K562 (cell line): ENCODE measurements around the gene RAI14. TPM values are rescaled to one million over a fixed set of nuclear protein-coding genes. Genes with fewer than 3 reads are reported as not detected.

Source experiments
- ATAC-seq: fragments of 200-7000 bp; cut with Tn5 transposase; 3 replicates; pipeline ENCODE4 v1.9.1; 2020; ENCODE audit warnings: moderate library complexity
- BruUV-seq: library from RNA; stranded (reverse); fragments of 400-500 nt; replicated peaks from 2 replicates; lab custom pipeline; 2021; lab: Mats Ljungman, UMichigan
- CTCF ChIA-PET: fragments of 300-600 bp; formaldehyde crosslinking; extraction: SDS; loops from one replicate; lab custom pipeline; 2021; ENCODE audit warnings: low intra/inter-chr PET ratio; lab: Yijun Ruan, JAX
- POLR2A ChIA-PET: fragments of 300-600, 350-650 bp; sonication (Branson Sonifier 250); formaldehyde crosslinking; extraction: SDS; loops from one replicate; lab custom pipeline; 2021; ENCODE audit warnings: antibody characterized with exemption, inconsistent platforms; lab: Yijun Ruan, JAX
- DNase-seq, 4 experiments: peaks; one replicate each; pipeline versions ENCODE4 v3.0.0 to v3.0.0-alpha.2; 2011 to 2018; ENCODE audit warnings: low spot score in 3 of 4, mixed read lengths in 3 of 4; ENCODE audit errors: extremely low read depth in 1 of 4
- FAIRE-seq: peaks from 2 replicates; lab custom pipeline; 2011; peaks lifted over from hg19 to GRCh38; lab: Jason Lieb, UNC
- H2AFZ ChIP-seq: 2 replicates; pipeline ENCODE4 v1.6.0; 2011; ENCODE audit warnings: low read depth, low read length, control low read depth, inconsistent platforms
- H3K27ac ChIP-seq: fragments of 200-600 bp; 3 replicates; pipeline ENCODE4 v1.8.0; 2011; ENCODE audit warnings: low read depth, mild to moderate bottlenecking, control low read depth, inconsistent platforms, low read length, moderate library complexity, mixed read lengths; ENCODE audit errors: extremely low read depth
- H3K27me3 ChIP-seq, 2 experiments: fragments of 300-600 bp in 1 of 2; 2 replicates in 1 of 2; 3 replicates in 1 of 2; pipeline versions ENCODE4 v1.6.0 to v1.8.0; 2011; ENCODE audit warnings: inconsistent platforms in 2 of 2, low read length in 2 of 2, mild to moderate bottlenecking in 1 of 2, mixed read lengths in 1 of 2, moderate library complexity in 1 of 2; ENCODE audit not compliant: control insufficient read depth in 2 of 2, insufficient read depth in 2 of 2
- H3K36me3 ChIP-seq: fragments of 300-600 bp; 3 replicates; pipeline ENCODE4 v1.8.0; 2011; ENCODE audit warnings: mild to moderate bottlenecking, low read length, inconsistent platforms; ENCODE audit not compliant: control insufficient read depth, insufficient read depth
- H3K4me1 ChIP-seq, 2 experiments: fragments of 200-600 bp in 1 of 2; replicated peaks in 1 of 2; 2 replicates in 1 of 2; 3 replicates in 1 of 2; pipeline versions ENCODE4 v1.5.1 to v1.8.0; 2011; ENCODE audit warnings: inconsistent platforms in 2 of 2, low read length in 2 of 2, mild to moderate bottlenecking in 1 of 2, mixed read lengths in 1 of 2, moderate library complexity in 1 of 2; ENCODE audit not compliant: control insufficient read depth in 2 of 2, insufficient read depth in 2 of 2
- H3K4me2 ChIP-seq: 2 replicates; pipeline ENCODE4 v1.6.1; 2011; ENCODE audit warnings: low read length, control low read depth, inconsistent platforms, mixed read lengths; ENCODE audit not compliant: insufficient read depth
- H3K4me3 ChIP-seq: fragments of 200-600 bp; sonication (generic), shearing (Covaris generic); 2 replicates; pipeline ENCODE4 v1.5.1; 2016; ENCODE audit warnings: control low read depth, inconsistent platforms
- H3K79me2 ChIP-seq: fragments of 200-600 bp; 3 replicates; pipeline ENCODE4 v1.8.0; 2011; ENCODE audit warnings: low read length, inconsistent platforms; ENCODE audit not compliant: control insufficient read depth, insufficient read depth
- H3K9ac ChIP-seq, 2 experiments: 2 replicates each; pipeline versions ENCODE4 v1.6.0 to v1.6.1; 2011; ENCODE audit warnings: low read depth in 2 of 2, low read length in 2 of 2, control low read depth in 1 of 2, inconsistent platforms in 1 of 2, mild to moderate bottlenecking in 1 of 2, mixed read lengths in 1 of 2; ENCODE audit not compliant: insufficient read depth in 1 of 2
- H3K9me1 ChIP-seq: one replicate; pipeline ENCODE4 v1.6.0; 2011; ENCODE audit warnings: inconsistent platforms, mild to moderate bottlenecking, low read length, moderate library complexity; ENCODE audit not compliant: control insufficient read depth, insufficient read depth
- H3K9me3 ChIP-seq: replicated peaks from 2 replicates; pipeline ENCODE4 v1.5.1; 2011; ENCODE audit warnings: low read depth, low read length, inconsistent platforms; ENCODE audit not compliant: control insufficient read depth, insufficient read depth
- H4K20me1 ChIP-seq: replicated peaks from 2 replicates; pipeline ENCODE4 v1.6.1; 2011; ENCODE audit warnings: low read length, inconsistent platforms, mixed read lengths; ENCODE audit not compliant: control insufficient read depth, insufficient read depth
- CREB3 ChIP-seq: fragments of 450-650 bp; conservative IDR thresholded peaks from 2 replicates; pipeline ENCODE4 v1.6.1; 2016; ENCODE audit warnings: missing genetic modification characterization, low read depth, mild to moderate bottlenecking, missing compliant biosample characterization, moderate library complexity
- E2F6 ChIP-seq, 2 experiments: IDR thresholded peaks; 2 replicates each; pipeline ENCODE4 v1.6.1; 2011; ENCODE audit warnings: borderline replicate concordance in 1 of 2, control low read depth in 1 of 2, low read depth in 1 of 2, low read length in 1 of 2, mild to moderate bottlenecking in 1 of 2, mixed read lengths in 1 of 2, moderate library complexity in 1 of 2; ENCODE audit not compliant: insufficient read depth in 1 of 2, insufficient read length in 1 of 2, poor library complexity in 1 of 2, severe bottlenecking in 1 of 2; ENCODE audit errors: extremely low read depth in 1 of 2
- ILF3 ChIP-seq: fragments of 450-650 bp; IDR thresholded peaks from 2 replicates; pipeline ENCODE4 v1.6.1; 2018; ENCODE audit warnings: antibody characterized with exemption, mild to moderate bottlenecking, moderate library complexity, borderline replicate concordance
- KLF6 ChIP-seq: fragments of 250-450 bp; sonication (Bioruptor Pico); IDR thresholded peaks from 2 replicates; pipeline ENCODE4 v1.4.0; 2020; ENCODE audit warnings: mild to moderate bottlenecking, moderate library complexity, borderline replicate concordance
- MTA2 ChIP-seq: fragments of 450-650 bp; IDR thresholded peaks from 2 replicates; pipeline ENCODE4 v1.6.1; 2016; ENCODE audit warnings: low read depth
- PHF21A ChIP-seq: fragments of 450-650 bp; IDR thresholded peaks from 2 replicates; pipeline ENCODE4 v1.6.1; 2017; ENCODE audit warnings: low read depth, borderline replicate concordance
- TBL1XR1 ChIP-seq, 2 experiments: IDR thresholded peaks; 2 replicates each; pipeline ENCODE4 v1.6.1; 2012; ENCODE audit warnings: improper control_type of control experiment in 2 of 2, low read length in 2 of 2, mild to moderate bottlenecking in 1 of 2
- TGIF2 ChIP-seq: sonication (generic); formaldehyde crosslinking; IDR thresholded peaks from 2 replicates; pipeline ENCODE4 v1.8.1; 2022; ENCODE audit warnings: mild to moderate bottlenecking, missing genetic modification reagents, moderate library complexity
- ZNF316 ChIP-seq: fragments of 450-650 bp; IDR thresholded peaks from 2 replicates; pipeline ENCODE4 v1.6.1; 2016
- ZNF668 ChIP-seq: fragments of 250-450 bp; sonication (Bioruptor Pico); IDR thresholded peaks from 2 replicates; pipeline ENCODE4 v1.8.0; 2022; ENCODE audit warnings: mild to moderate bottlenecking, inconsistent platforms
- ZNF75A ChIP-seq: fragments of 450-650 bp; formaldehyde crosslinking; IDR thresholded peaks from 2 replicates; pipeline ENCODE4 v1.4.0; 2020; ENCODE audit warnings: mild to moderate bottlenecking
- WGBS: fragments of 100-300 bp; shearing (Covaris generic); methylation state at CpG from one replicate; pipeline ENCODE4 v1.1.6; 2016; ENCODE audit warnings: low coverage, mixed read lengths; ENCODE audit not compliant: insufficient coverage; ENCODE audit errors: missing lambda C conversion rate; 5-methylcytosine and 5-hydroxymethylcytosine counted together
- in situ Hi-C: fragments of 300-500 bp; cut with MboI; formaldehyde crosslinking; loops from 4 replicates; pipeline ENCODE4 v1.15.0; 2018; ENCODE audit warnings: inconsistent platforms, mixed read lengths
- intact Hi-C: fragments of 100-400 bp; cut with micrococcal nuclease; formaldehyde crosslinking; loops from 2 replicates; pipeline ENCODE4 v1.14.2; 2022
- polyA plus RNA-seq, 8 experiments: library from polyadenylated mRNA; depleted of rRNA in 4 of 8; stranded (reverse) in 5 of 8; unstranded in 3 of 8; fragments of >200 nt; fragmentation: Nextera tagmentation in 2 of 8; fragmentation: Illumina TruSeq in 1 of 8; extraction: Ambion mirVana in 2 of 8; extraction: Trizol in 1 of 8; gene quantifications; 2 replicates each; pipeline versions ENCODE4 v1.2.1 to v1.2.3, GENCODE V29; 2011 to 2014; ENCODE audit warnings: inconsistent platforms in 1 of 8, missing spikeins in 1 of 8
- total RNA-seq, 7 experiments: library from RNA; depleted of rRNA in 6 of 7; stranded (reverse); fragments of >200 nt in 6 of 7; fragmentation: Illumina TruSeq in 2 of 7; extraction: Trizol in 2 of 7; gene quantifications; 2 replicates each; pipeline versions ENCODE4 v1.2.1 to v1.2.3, GENCODE V29; 2011 to 2021; ENCODE audit warnings: low replicate concordance in 1 of 7
- TF ChIP-seq, protein P1 (sequence below): fragments of 450-650 bp; IDR thresholded peaks from 2 replicates; pipeline ENCODE4 v1.6.1; 2018; ENCODE audit warnings: mild to moderate bottlenecking, low read depth; ENCODE audit not compliant: partially characterized antibody

Gene RAI14
- total and polyA plus RNA-seq, 9 of the 15 experiments (the other 6 are each of a cell fraction or from before 2014, with no cell fraction given), result 11.3 to 82.5 (median 34.8) TPM

DNA sequence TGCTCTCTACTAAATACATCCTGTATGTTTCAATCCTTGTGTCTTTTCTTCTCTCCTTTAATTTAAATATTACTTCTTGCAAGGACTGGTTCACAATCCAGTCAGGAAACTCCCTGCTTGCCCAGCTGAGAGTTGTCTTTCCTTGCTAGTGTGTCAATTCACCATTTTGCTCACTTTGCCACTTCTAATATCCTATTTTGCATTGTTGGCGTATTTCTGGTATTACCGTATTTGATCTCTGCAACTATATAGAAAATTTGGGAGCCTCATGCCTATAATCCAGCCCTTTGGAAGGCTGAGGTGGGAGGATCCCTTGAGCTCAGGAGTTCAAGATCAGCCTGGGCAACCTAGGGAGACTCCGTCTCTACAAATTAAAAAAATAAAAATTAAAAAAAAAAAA lies 92.3 kb downstream of the RAI14 start:
- Histone ChIP-seq H3K4me2 (no peak overlapping the region), H3K9me1 (no peaks in the 10 kb centered on the region), H3K4me1 (no peaks in the 10 kb centered on the region), H3K9me3 (no peaks in the 10 kb centered on the region), H3K4me3 (no peak overlapping the region), H3K27me3 (no peaks in the 10 kb centered on the region), H3K9ac (no peak overlapping the region), H3K27ac (no peak overlapping the region), H2AFZ (no peak overlapping the region), H3K36me3 (no peaks in the 10 kb centered on the region; the same call in 2 of the 3 replicates)
- CTCF ChIA-PET, result no interaction called here
- BruUV-seq, result no TSS peak
- 94% methylated on average over 3 of the region's 3 CpGs for WGBS
- no peak for FAIRE-seq
- intact Hi-C loops (no loop called here), in situ Hi-C loops (no loop called here)
- DNase-seq, result no peak
- POLR2A ChIA-PET, result interaction anchor here (0.6 kb wide), 1 partner anchor 86 kb away, joined by 3 read pairs; no protein-coding TSS in a partner anchor
- TF ChIP-seq CREB3 (tag) (no peak), ZNF316 (peak; percentile 55)
- TF ChIP-seq, all 486 proteins: peak for 1
- Histone ChIP-seq H3K79me2 (no peaks in the 10 kb centered on the region), H4K20me1 (no peaks in the 10 kb centered on the region)
- ATAC-seq, result no peak

- H3K4me1 ChIP-seq, result no peaks in the 10 kb centered on the region
- no peak overlapping the region for H3K27ac ChIP-seq
- ChIA-PET CTCF (no interaction called here), POLR2A (no interaction called here)
- no peaks in the 10 kb centered on the region for H4K20me1 ChIP-seq
- DNase-seq, result no peak
- intact Hi-C loops, result no loop called here
- H3K36me3 ChIP-seq, result no peaks in the 10 kb centered on the region; the same call in 2 of the 3 replicates
- BruUV-seq, result no TSS peak
- no peaks in the 10 kb centered on the region for H3K27me3 ChIP-seq
- H3K79me2 ChIP-seq, result no peaks in the 10 kb centered on the region
- ATAC-seq, result no peak
- H3K9me1 ChIP-seq, result no peaks in the 10 kb centered on the region
- in situ Hi-C loops, result no loop called here
- TF ChIP-seq ZNF668 (CRISPR knock-in tag), result no peak
- no peak for TF ChIP-seq E2F6 (IDR thresholded peaks at IDR 0.05; ENCODE audit: borderline replicate concordance in 1 of 2, extremely low read depth in 1 of 2, insufficient read depth in 1 of 2, insufficient read length in 1 of 2, low read depth in 1 of 2, low read length in 1 of 2, poor library complexity in 1 of 2, severe bottlenecking in 1 of 2)
- no peak for TF ChIP-seq KLF6 (CRISPR knock-in tag)
- TF ChIP-seq PHF21A, result no peak
- TF ChIP-seq, protein P1, sequence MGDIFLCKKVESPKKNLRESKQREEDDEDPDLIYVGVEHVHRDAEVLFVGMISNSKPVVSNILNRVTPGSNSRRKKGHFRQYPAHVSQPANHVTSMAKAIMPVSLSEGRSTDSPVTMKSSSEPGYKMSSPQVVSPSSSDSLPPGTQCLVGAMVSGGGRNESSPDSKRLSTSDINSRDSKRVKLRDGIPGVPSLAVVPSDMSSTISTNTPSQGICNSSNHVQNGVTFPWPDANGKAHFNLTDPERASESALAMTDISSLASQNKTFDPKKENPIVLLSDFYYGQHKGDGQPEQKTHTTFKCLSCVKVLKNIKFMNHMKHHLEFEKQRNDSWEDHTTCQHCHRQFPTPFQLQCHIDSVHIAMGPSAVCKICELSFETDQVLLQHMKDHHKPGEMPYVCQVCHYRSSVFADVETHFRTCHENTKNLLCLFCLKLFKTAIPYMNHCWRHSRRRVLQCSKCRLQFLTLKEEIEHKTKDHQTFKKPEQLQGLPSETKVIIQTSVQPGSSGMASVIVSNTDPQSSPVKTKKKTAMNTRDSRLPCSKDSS, result no peak
- TF ChIP-seq TBL1XR1 (IDR thresholded peaks at IDR 0.05; ENCODE audit: low read length in 2 of 2), result no peak
- no peak for TF ChIP-seq TGIF2
- TF ChIP-seq MTA2, result no peak
- no peak for TF ChIP-seq ZNF75A (CRISPR knock-in tag)
- TF ChIP-seq ILF3, result no peak
- no peak overlapping the region for H3K4me3 ChIP-seq
- 72% methylated on average over 6 of the region's 6 CpGs for WGBS
- H2AFZ ChIP-seq, result no peak overlapping the region
- H3K9ac ChIP-seq, result no peak overlapping the region
- no peak overlapping the region for H3K4me2 ChIP-seq
- no peaks in the 10 kb centered on the region for H3K9me3 ChIP-seq
- no peak for FAIRE-seq
These were observed 93.3 kb downstream of the RAI14 start for GRCh38 chr5:34749431-34749873.
